ENCODE results near the gene PHLPP1. TPM values are rescaled to one million over a fixed set of nuclear protein-coding genes. Genes with fewer than 3 reads are reported as not detected.

Gene PHLPP1
- total and polyA plus RNA-seq, 2 of the 13 experiments (the other 11 are each of a cell fraction or from before 2014, with no cell fraction given) = 9.8 to 18.5 TPM

GRCh38 chr18:62900132-62900883, 185.0 kb downstream of the PHLPP1 start:
- H3K27me3 ChIP-seq (ENCODE audit: control insufficient read depth in 1 of 2, insufficient read depth in 2 of 2, low read length in 2 of 2) = no peaks in the 10 kb centered on the region
- ChIA-PET POLR2A (no interaction called here), CTCF (ENCODE audit: low intra/inter-chr PET ratio, low total read pairs) (no interaction called here)
- intact Hi-C loops (cut with micrococcal nuclease; ENCODE audit: unreplicated experiment) (no loop called here), in situ Hi-C loops (cut with HindIII; ENCODE audit: extremely low pct_ligation_motif_present, low pct_unique_long_range_greater_than_20kb) (no loop called here)
- H3K4me3 ChIP-seq (replicated peaks in 1 of 3; ENCODE audit: insufficient read depth in 1 of 3, low read depth in 2 of 3, low read length in 3 of 3) = no peak overlapping the region
- FAIRE-seq = no peak
- ATAC-seq = no peak
- H4K20me1 ChIP-seq (ENCODE audit: insufficient read depth, low read length) = no peaks in the 10 kb centered on the region
- H3K36me3 ChIP-seq (replicated peaks in 1 of 2; ENCODE audit: control insufficient read depth in 1 of 2, insufficient read depth in 2 of 2, low read length in 2 of 2) = peaks cover 5 to 64% of the 10 kb centered on the region in 2 experiments
- no peak for DNase-seq (ENCODE audit: low spot score)
- no TSS peak for BruUV-seq (replicated peaks)
- H2AFZ ChIP-seq (ENCODE audit: low read length) = no peak overlapping the region
- no peak overlapping the region for H3K9ac ChIP-seq (ENCODE audit: insufficient read depth, low read depth, low read length)
- peaks cover 30% of the 10 kb centered on the region for H3K4me1 ChIP-seq (ENCODE audit: insufficient read depth, low read length)
- no peak overlapping the region for H3K27ac ChIP-seq (ENCODE audit: extremely low read length, insufficient read depth, low read length)
- H3K79me2 ChIP-seq (ENCODE audit: insufficient read depth, low read length) = no peaks in the 10 kb centered on the region
- H3K9me3 ChIP-seq (ENCODE audit: low read length) = no peaks in the 10 kb centered on the region
- H3K4me2 ChIP-seq (ENCODE audit: low read depth, low read length) = no peak overlapping the region
- WGBS (ENCODE audit: low lambda C conversion rate) = 97% methylated on average over 7 of the region's 7 CpGs
- TF ChIP-seq ZNF660 (CRISPR knock-in tag; IDR thresholded peaks at IDR 0.05; ENCODE audit: borderline replicate concordance, low read depth) = no peak
- TF ChIP-seq FOSL2 (CRISPR knock-in tag; IDR thresholded peaks at IDR 0.05) = no peak
- TF ChIP-seq ZNF253 (CRISPR knock-in tag; IDR thresholded peaks at IDR 0.05; ENCODE audit: borderline replicate concordance) = no peak
- TF ChIP-seq CENPBD1 (CRISPR knock-in tag; IDR thresholded peaks at IDR 0.05; ENCODE audit: borderline replicate concordance, low read depth) = no peak
- TF ChIP-seq GLMP (CRISPR knock-in tag; IDR thresholded peaks at IDR 0.05; ENCODE audit: borderline replicate concordance) = no peak
- peak; percentile 73 for TF ChIP-seq ZNF121 (CRISPR knock-in tag; IDR thresholded peaks at IDR 0.05)
- no peak for TF ChIP-seq POLR2A (IDR thresholded peaks at IDR 0.05; ENCODE audit: insufficient read depth in 1 of 2, low read depth in 2 of 2, low read length in 2 of 2)
